Measurements from ENCODE around the gene LASP1.

The LASP1 gene

GRCh38 chr17:38889745-38890409, 20.0 kb downstream of the LASP1 start:
- no peak for DNase-seq

- DNase-seq: no peak
Measured at GRCh38 chr17:38890410-38890746, 20.5 kb downstream of the LASP1 start.

GRCh38 chr17:38891441-38891840, 21.6 kb downstream of the LASP1 start:
- no peak for DNase-seq

- no peak for DNase-seq
Measured at GRCh38 chr17:38892083-38892482, 22.2 kb downstream of the LASP1 start.

GRCh38 chr17:38892620-38893019, 22.8 kb downstream of the LASP1 start:
- DNase-seq: no peak

- DNase-seq: no peak
Measured at GRCh38 chr17:38893113-38893512, 23.3 kb downstream of the LASP1 start.

GRCh38 chr17:38893607-38894006, 23.7 kb downstream of the LASP1 start:
- DNase-seq: no peak

- no peak for DNase-seq
Measured at GRCh38 chr17:38894276-38894675, 24.4 kb downstream of the LASP1 start.

- DNase-seq: no peak
Measured at GRCh38 chr17:38896346-38896954, 26.6 kb downstream of the LASP1 start.

GRCh38 chr17:38897176-38897575, 27.3 kb downstream of the LASP1 start:
- no peak for DNase-seq

- no peak for DNase-seq
Measured at GRCh38 chr17:38897671-38898290, 27.9 kb downstream of the LASP1 start.

- no peak for DNase-seq
Measured at GRCh38 chr17:38898291-38898679, 28.4 kb downstream of the LASP1 start.

- no peak for DNase-seq
Measured at GRCh38 chr17:38898812-38899348, 29.0 kb downstream of the LASP1 start.

GRCh38 chr17:38899421-38899820, 29.6 kb downstream of the LASP1 start:
- no peak for DNase-seq

- no peak for DNase-seq
Measured at GRCh38 chr17:38900978-38901656, 31.3 kb downstream of the LASP1 start.

GRCh38 chr17:38903404-38903803, 33.5 kb downstream of the LASP1 start:
- no peak for DNase-seq

- no peak for DNase-seq
Measured at GRCh38 chr17:38904892-38905291, 35.0 kb downstream of the LASP1 start.

GRCh38 chr17:38905375-38905774, 35.5 kb downstream of the LASP1 start:
- DNase-seq: no peak

GRCh38 chr17:38906460-38907228, 36.8 kb downstream of the LASP1 start:
- DNase-seq: no peak

- no peak for DNase-seq
Measured at GRCh38 chr17:38907930-38908675, 38.2 kb downstream of the LASP1 start.

GRCh38 chr17:38908676-38909181, 38.9 kb downstream of the LASP1 start:
- no peak for DNase-seq

GRCh38 chr17:38910325-38910724, 40.5 kb downstream of the LASP1 start:
- no peak for DNase-seq

All from NCI-H510A treated with DMSO at 0.1 percent for 48 hours (cell line).